PFSK-1 (cell line): Measurements from ENCODE around the gene RASGRP3.

Source experiments
- FOXP2 ChIP-seq: optimal IDR thresholded peaks from 2 replicates; pipeline ENCODE3; 2011; ENCODE audit warnings: borderline replicate concordance, control low read depth, inconsistent platforms; ENCODE audit not compliant: insufficient read depth; ENCODE audit errors: extremely low read length, extremely low read depth
- POLR2AphosphoS5 ChIP-seq: IDR thresholded peaks from 2 replicates; pipeline ENCODE4 v1.6.1; 2012; ENCODE audit warnings: low read depth, mild to moderate bottlenecking, control low read depth, low read length, moderate library complexity
- REST ChIP-seq, 2 experiments: IDR thresholded peaks; 2 replicates each; pipeline versions ENCODE4 v1.6.1 to v1.8.0; 2011 to 2012; ENCODE audit warnings: low read depth in 2 of 2, low read length in 2 of 2, control low read depth in 1 of 2, inconsistent platforms in 1 of 2, mild to moderate bottlenecking in 1 of 2, moderate library complexity in 1 of 2; ENCODE audit not compliant: insufficient read depth in 1 of 2
- SIN3A ChIP-seq: IDR thresholded peaks from 2 replicates; pipeline ENCODE4 v1.6.1; 2012; ENCODE audit warnings: mild to moderate bottlenecking, low read length, moderate library complexity, borderline replicate concordance; ENCODE audit not compliant: insufficient read depth
- TAF1 ChIP-seq: IDR thresholded peaks from 2 replicates; pipeline ENCODE4 v1.6.1; 2012; ENCODE audit warnings: low read length, control low read depth, borderline replicate concordance; ENCODE audit not compliant: insufficient read depth

Gene RASGRP3

GRCh38 chr2:33559328-33559727 lies 82.9 kb downstream of the RASGRP3 start:
- TF ChIP-seq REST (IDR thresholded peaks at IDR 0.05; ENCODE audit: insufficient read depth in 1 of 2, low read depth in 2 of 2, low read length in 2 of 2) (no peak), POLR2AphosphoS5 (no peak), FOXP2 (no peak), TAF1 (no peak), SIN3A (no peak)

GRCh38 chr2:33560017-33560416 lies 83.6 kb downstream of the RASGRP3 start:
- TF ChIP-seq TAF1 (no peak), REST (IDR thresholded peaks at IDR 0.05; ENCODE audit: insufficient read depth in 1 of 2, low read depth in 2 of 2, low read length in 2 of 2) (no peak), SIN3A (no peak), FOXP2 (no peak)

GRCh38 chr2:33561872-33562271 lies 85.4 kb downstream of the RASGRP3 start:
- TF ChIP-seq REST (IDR thresholded peaks at IDR 0.05; ENCODE audit: insufficient read depth in 1 of 2, low read depth in 2 of 2, low read length in 2 of 2) (no peak), TAF1 (no peak), SIN3A (no peak), POLR2AphosphoS5 (no peak), FOXP2 (no peak)

GRCh38 chr2:33570681-33571080 lies 94.2 kb downstream of the RASGRP3 start:
- TF ChIP-seq SIN3A (no peak), POLR2AphosphoS5 (no peak), REST (IDR thresholded peaks at IDR 0.05; ENCODE audit: insufficient read depth in 1 of 2, low read depth in 2 of 2, low read length in 2 of 2) (no peak), FOXP2 (no peak), TAF1 (no peak)

GRCh38 chr2:33573657-33574056 lies 97.2 kb downstream of the RASGRP3 start:
- TF ChIP-seq FOXP2 (no peak), SIN3A (no peak), POLR2AphosphoS5 (no peak), TAF1 (no peak), REST (IDR thresholded peaks at IDR 0.05; ENCODE audit: insufficient read depth in 1 of 2, low read depth in 2 of 2, low read length in 2 of 2) (no peak)
